Karpas-422 (cell line): ENCODE data around the gene EBI3. TPM values are rescaled to one million over a fixed set of nuclear protein-coding genes. Genes with fewer than 3 reads are reported as not detected.
A peak's percentile ranks its signal among the peaks of the same experiment; 100 is the strongest.
"Not testable (repeated sequence)": the region's sequence is repeated elsewhere in the genome, so short reads cannot be mapped to it uniquely, and the experiment has no call there.

Experiments
- DNase-seq: peaks from one replicate; pipeline ENCODE4 v3.0.0-alpha.2; 2015
- H2AFZ ChIP-seq: fragments of 200-600 bp; sonication (generic); 2 replicates; pipeline ENCODE4 v1.6.1; 2014; ENCODE audit warnings: antibody characterized with exemption, low read length, mixed read lengths
- H3K27ac ChIP-seq: fragments of 200-600 bp; sonication (generic); 2 replicates; pipeline ENCODE4 v1.5.1; 2014; ENCODE audit warnings: mild to moderate bottlenecking, low read length, moderate library complexity
- H3K27me3 ChIP-seq: fragments of 200-600 bp; sonication (generic); 2 replicates; pipeline ENCODE4 v1.6.1; 2014; ENCODE audit warnings: low read length, mixed read lengths
- H3K36me3 ChIP-seq: fragments of 200-600 bp; sonication (generic); 2 replicates; pipeline ENCODE4 v1.6.1; 2014; ENCODE audit warnings: low read length, mixed read lengths; ENCODE audit not compliant: insufficient read depth
- H3K4me1 ChIP-seq: fragments of 200-600 bp; sonication (generic); 2 replicates; pipeline ENCODE4 v1.6.1; 2014; ENCODE audit warnings: mild to moderate bottlenecking, low read length, mixed read lengths
- H3K4me2 ChIP-seq: fragments of 200-600 bp; sonication (generic); 2 replicates; pipeline ENCODE4 v1.6.1; 2014; ENCODE audit warnings: low read length, low read depth, mild to moderate bottlenecking; ENCODE audit not compliant: poor library complexity, severe bottlenecking
- H3K4me3 ChIP-seq: fragments of 200-600 bp; sonication (generic); 2 replicates; pipeline ENCODE4 v1.5.1; 2014; ENCODE audit warnings: mild to moderate bottlenecking, antibody characterized with exemption, low read length, mixed read lengths
- H3K79me2 ChIP-seq: fragments of 200-600 bp; sonication (generic); 2 replicates; pipeline ENCODE4 v1.6.1; 2014; ENCODE audit warnings: mild to moderate bottlenecking, low read length, mixed read lengths
- H3K9ac ChIP-seq: fragments of 200-600 bp; sonication (generic); 2 replicates; pipeline ENCODE4 v1.6.0; 2014; ENCODE audit warnings: low read length
- H3K9me2 ChIP-seq: fragments of 200-600 bp; sonication (generic), shearing (Covaris generic); replicated peaks from 2 replicates; pipeline ENCODE4 v1.6.0; 2014; ENCODE audit warnings: mild to moderate bottlenecking, low read length, moderate library complexity; ENCODE audit not compliant: insufficient read depth
- H3K9me3 ChIP-seq: fragments of 300-700, 200-600 bp; sonication (generic); 2 replicates; pipeline ENCODE4 v1.6.1; 2014; ENCODE audit warnings: low read length, mixed read lengths
- H4K20me1 ChIP-seq: fragments of 200-600 bp; sonication (generic); 2 replicates; pipeline ENCODE4 v1.6.1; 2014; ENCODE audit warnings: mild to moderate bottlenecking, antibody characterized with exemption, low read length, low read depth; ENCODE audit not compliant: insufficient read depth
- total RNA-seq: library from RNA; depleted of rRNA; stranded (reverse); fragments of >200 nt; shearing (Covaris generic); gene quantifications from 2 replicates; pipeline ENCODE4 v1.2.3, GENCODE V29; 2014; ENCODE audit warnings: low replicate concordance

The EBI3 gene
- total RNA-seq, 1 experiment from 2014 or later, result not detected

DNA sequence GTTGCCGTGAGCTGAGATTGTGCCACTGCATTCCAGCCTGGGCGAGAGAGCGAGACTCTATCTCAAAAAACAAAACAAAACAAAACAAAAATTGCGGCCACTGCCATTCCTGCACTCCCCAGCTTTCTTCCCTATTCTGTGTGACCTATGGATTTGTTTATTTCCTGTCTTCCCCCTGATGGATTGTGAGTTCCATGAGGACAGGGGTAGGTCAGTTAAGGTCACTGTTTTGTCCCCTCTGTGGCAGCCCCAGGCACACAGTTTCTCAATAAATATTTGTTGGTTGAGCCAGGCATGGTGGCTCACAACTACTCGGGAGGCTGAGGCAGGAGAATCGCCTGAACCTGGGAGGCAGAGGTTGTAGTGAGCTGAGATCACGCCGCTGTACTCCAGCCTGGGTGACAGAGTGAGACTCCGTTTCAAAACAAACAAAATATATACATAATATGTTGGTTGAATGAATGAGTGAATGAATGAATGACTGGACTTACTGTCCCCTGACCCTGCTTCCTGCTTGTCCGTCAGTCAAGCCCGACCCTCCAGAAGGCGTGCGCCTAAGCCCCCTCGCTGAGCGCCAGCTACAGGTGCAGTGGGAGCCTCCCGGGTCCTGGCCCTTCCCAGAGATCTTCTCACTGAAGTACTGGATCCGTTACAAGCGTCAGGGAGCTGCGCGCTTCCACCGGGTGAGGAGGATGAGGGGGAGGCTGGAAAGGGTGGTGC is 5.0 kb downstream of the EBI3 start:
- no peak for DNase-seq
- Histone ChIP-seq H3K79me2 (no peaks in the 10 kb centered on the region), H2AFZ (no peak overlapping the region), H3K36me3 (no peaks in the 10 kb centered on the region), H3K9ac (no peak overlapping the region), H3K27ac (no peak overlapping the region), H4K20me1 (no peaks in the 10 kb centered on the region), H3K4me1 (peaks cover 2% of the 10 kb centered on the region), H3K4me2 (no peak overlapping the region), H3K27me3 (no peaks in the 10 kb centered on the region), H3K4me3 (no peak overlapping the region), H3K9me3 (no peaks in the 10 kb centered on the region), H3K9me2 (no peaks in the 10 kb centered on the region)

DNA sequence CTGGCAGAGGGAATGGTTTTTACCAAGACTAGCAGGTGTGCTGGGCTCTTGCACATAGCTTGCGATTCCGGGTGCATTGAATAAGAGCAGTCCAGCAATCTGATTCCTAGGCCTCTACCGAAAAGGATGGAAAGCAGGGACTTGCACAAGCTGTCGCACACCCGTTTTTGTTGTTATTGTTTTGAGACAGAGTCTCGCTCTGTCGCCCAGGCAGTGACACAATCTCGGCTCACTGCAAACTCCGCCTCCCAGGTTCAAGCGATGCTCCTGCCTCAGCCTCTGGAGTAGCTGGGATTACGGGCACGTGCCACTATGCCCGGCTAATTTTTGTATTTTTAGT is 5.5 kb downstream of the EBI3 start:
- H3K79me2 ChIP-seq, result no peaks in the 10 kb centered on the region
- H3K27ac ChIP-seq, result no peak overlapping the region
- no peak for DNase-seq
- no peaks in the 10 kb centered on the region for H4K20me1 ChIP-seq
- H3K27me3 ChIP-seq, result no peaks in the 10 kb centered on the region
- no peaks in the 10 kb centered on the region for H3K9me3 ChIP-seq
- H3K9me2 ChIP-seq, result no peaks in the 10 kb centered on the region
- no peak overlapping the region for H3K9ac ChIP-seq
- no peak overlapping the region for H3K4me2 ChIP-seq
- no peak overlapping the region for H2AFZ ChIP-seq
- no peaks in the 10 kb centered on the region for H3K4me1 ChIP-seq
- H3K4me3 ChIP-seq, result no peak overlapping the region
- no peaks in the 10 kb centered on the region for H3K36me3 ChIP-seq

GRCh38 chr19:4237510-4237909 is 8.2 kb downstream of the EBI3 start:
- H3K9me2 ChIP-seq, H3K79me2 ChIP-seq, H3K36me3 ChIP-seq: not testable (repeated sequence)

GRCh38 chr19:4238831-4239230 is 9.5 kb downstream of the EBI3 start:
- no peaks in the 10 kb centered on the region for H3K27me3 ChIP-seq
- no peak for DNase-seq
- H2AFZ ChIP-seq, result no peak overlapping the region
- H3K4me3 ChIP-seq, result no peak overlapping the region
- no peak overlapping the region for H3K9ac ChIP-seq
- H3K4me1 ChIP-seq, result no peaks in the 10 kb centered on the region
- no peaks in the 10 kb centered on the region for H3K9me3 ChIP-seq
- no peak overlapping the region for H3K4me2 ChIP-seq
- no peaks in the 10 kb centered on the region for H4K20me1 ChIP-seq
- no peaks in the 10 kb centered on the region for H3K9me2 ChIP-seq
- no peak overlapping the region for H3K27ac ChIP-seq
- no peaks in the 10 kb centered on the region for H3K36me3 ChIP-seq
- no peaks in the 10 kb centered on the region for H3K79me2 ChIP-seq

More at GRCh38 chr19:4237510-4237909, 8.2 kb downstream of the EBI3 start:
- not testable (repeated sequence) for H3K4me2 ChIP-seq, H3K9ac ChIP-seq, H3K27ac ChIP-seq, H3K27me3 ChIP-seq, H4K20me1 ChIP-seq, H3K4me3 ChIP-seq, DNase-seq, H3K4me1 ChIP-seq, H2AFZ ChIP-seq, H3K9me3 ChIP-seq

GRCh38 chr19:4241824-4242430 is 12.6 kb downstream of the EBI3 start:
- H3K4me1 ChIP-seq, result peaks cover 6% of the 10 kb centered on the region
- H3K4me2 ChIP-seq, result no peak overlapping the region
- H3K27ac ChIP-seq, result no peak overlapping the region
- H3K9me2 ChIP-seq, result no peaks in the 10 kb centered on the region
- no peak overlapping the region for H3K9ac ChIP-seq
- H4K20me1 ChIP-seq, result no peaks in the 10 kb centered on the region
- H2AFZ ChIP-seq, result no peak overlapping the region
- no peaks in the 10 kb centered on the region for H3K36me3 ChIP-seq
- H3K9me3 ChIP-seq, result no peaks in the 10 kb centered on the region
- no peak overlapping the region for H3K4me3 ChIP-seq
- no peaks in the 10 kb centered on the region for H3K27me3 ChIP-seq
- no peak for DNase-seq
- H3K79me2 ChIP-seq, result no peaks in the 10 kb centered on the region

DNA sequence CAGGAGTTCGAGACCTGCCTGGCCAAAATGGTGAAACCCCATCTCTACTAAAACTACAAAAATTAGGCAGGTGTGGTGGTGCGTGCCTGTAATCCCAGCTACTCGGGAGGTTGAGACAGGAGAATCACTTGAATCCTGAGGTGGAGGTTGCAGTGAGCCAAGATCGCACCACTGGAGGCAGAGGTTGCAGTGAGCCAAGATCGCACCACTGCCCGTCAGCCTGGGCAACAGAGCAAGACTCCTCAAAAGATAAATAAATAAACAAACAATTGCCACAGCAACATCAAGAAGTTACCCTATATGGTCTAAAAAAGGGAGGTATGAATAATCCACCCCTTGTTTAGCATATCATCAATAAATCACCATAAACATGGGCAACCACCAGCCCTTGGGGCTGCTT is 16.6 kb downstream of the EBI3 start:
- DNase-seq, H3K27ac ChIP-seq, H3K9ac ChIP-seq, H3K9me3 ChIP-seq, H4K20me1 ChIP-seq, H3K27me3 ChIP-seq, H3K36me3 ChIP-seq, H3K9me2 ChIP-seq: not testable (repeated sequence)
- peaks cover 13% of the 10 kb centered on the region for H3K79me2 ChIP-seq
- H3K4me3 ChIP-seq, result peak overlapping the region; percentile 76
- H3K4me1 ChIP-seq, result peaks cover 14% of the 10 kb centered on the region
- peak overlapping the region; percentile 64 for H2AFZ ChIP-seq
- peak overlapping the region; percentile 66 for H3K4me2 ChIP-seq

- Histone ChIP-seq H3K27ac (peak within 1 kb of the TSS; percentile 81), H3K9me3 (no peaks in the 10 kb centered on the region), H3K9me2 (no peaks in the 10 kb centered on the region), H3K4me3 (peak within 1 kb of the TSS; percentile 76), H3K27me3 (no peaks in the 10 kb centered on the region), H3K4me2 (peak within 1 kb of the TSS; percentile 66), H3K79me2 (peaks cover 13% of the 10 kb centered on the region), H3K36me3 (peaks cover 13% of the 10 kb centered on the region), H3K4me1 (peaks cover 14% of the 10 kb centered on the region), H3K9ac (peak within 1 kb of the TSS; percentile 80), H4K20me1 (no peaks in the 10 kb centered on the region), H2AFZ (peak within 1 kb of the TSS; percentile 64)
- peak; percentile 100 for DNase-seq
These were observed 17.7 kb downstream of the EBI3 start, which contains the start of gene YJU2 for GRCh38 chr19:4246767-4247593. Gene YJU2 (plus strand): TSS chr19:4247080. CDS start chr19:4247147, 67 bp downstream.

GRCh38 chr19:4256563-4256962 is 27.2 kb downstream of the EBI3 start:
- H2AFZ ChIP-seq, result no peak overlapping the region
- H3K36me3 ChIP-seq, result peaks cover 33% of the 10 kb centered on the region
- H3K27ac ChIP-seq, result no peak overlapping the region
- no peak overlapping the region for H3K9ac ChIP-seq
- H3K27me3 ChIP-seq, result no peaks in the 10 kb centered on the region
- no peaks in the 10 kb centered on the region for H3K79me2 ChIP-seq
- DNase-seq, result peak; percentile 47
- H3K9me2 ChIP-seq, result no peaks in the 10 kb centered on the region
- H4K20me1 ChIP-seq, result no peaks in the 10 kb centered on the region
- no peaks in the 10 kb centered on the region for H3K4me1 ChIP-seq
- no peak overlapping the region for H3K4me2 ChIP-seq
- H3K9me3 ChIP-seq, result no peaks in the 10 kb centered on the region; the same call in 1 of the 2 replicates
- no peak overlapping the region for H3K4me3 ChIP-seq
